Eye (tissue), 1 donor: ENCODE data around the gene NME8.
"Not testable (repeated sequence)": the region's sequence is repeated elsewhere in the genome, so short reads cannot be mapped to it uniquely, and the experiment has no call there.

ENCODE experiments used
- DNase-seq: peaks from one replicate; pipeline ENCODE4 v3.0.0-alpha.2; 2015

Gene NME8

GRCh38 chr7:37848297-37848696 is at the start of gene NME8:
NME8 (plus strand) TSS chr7:37848597; CDS start chr7:37850267, 1,670 bp downstream.
- peak; percentile 14 for DNase-seq

- DNase-seq = no peak
Observed at GRCh38 chr7:37806152-37806551, 42.2 kb upstream of the NME8 start.

- DNase-seq = not testable (repeated sequence)
Observed at GRCh38 chr7:37812161-37812580, 36.2 kb upstream of the NME8 start.

GRCh38 chr7:37815671-37816371 is 32.6 kb upstream of the NME8 start:
- no peak for DNase-seq

GRCh38 chr7:37816922-37817590 is 31.3 kb upstream of the NME8 start:
- no peak for DNase-seq

- DNase-seq = no peak
Observed at GRCh38 chr7:37817591-37817960, 30.8 kb upstream of the NME8 start.

- no peak for DNase-seq
Observed at GRCh38 chr7:37817996-37818720, 30.2 kb upstream of the NME8 start.

- no peak for DNase-seq
Observed at GRCh38 chr7:37820708-37821468, 27.5 kb upstream of the NME8 start.

GRCh38 chr7:37822946-37823345 is 25.5 kb upstream of the NME8 start:
- no peak for DNase-seq

- no peak for DNase-seq
Observed at GRCh38 chr7:37823557-37823956, 24.8 kb upstream of the NME8 start.

GRCh38 chr7:37825038-37825437 is 23.4 kb upstream of the NME8 start:
- no peak for DNase-seq

GRCh38 chr7:37826825-37827224 is 21.6 kb upstream of the NME8 start:
- no peak for DNase-seq

- DNase-seq = no peak
Observed at GRCh38 chr7:37831244-37831643, 17.2 kb upstream of the NME8 start.

- peak; percentile 46 for DNase-seq
Observed at GRCh38 chr7:37832194-37832593, 16.2 kb upstream of the NME8 start.

- DNase-seq = peak; percentile 81
Observed at GRCh38 chr7:37833107-37833817, 15.1 kb upstream of the NME8 start.

- DNase-seq = no peak
Observed at GRCh38 chr7:37833818-37834146, 14.6 kb upstream of the NME8 start.

- DNase-seq = no peak
Observed at GRCh38 chr7:37853468-37853867, 5.1 kb downstream of the NME8 start.

GRCh38 chr7:37882086-37882485 is 33.7 kb downstream of the NME8 start:
- no peak for DNase-seq

- no peak for DNase-seq
Observed at GRCh38 chr7:37893359-37893758, 45.0 kb downstream of the NME8 start.

- no peak for DNase-seq
Observed at GRCh38 chr7:37894671-37895070, 46.3 kb downstream of the NME8 start.

GRCh38 chr7:37899712-37900247 is 51.4 kb downstream of the NME8 start:
- no peak for DNase-seq

GRCh38 chr7:37901236-37901827 is 52.9 kb downstream of the NME8 start:
- peak; percentile 70 for DNase-seq
